ENCODE data around the gene RAPGEF3. TPM values are rescaled to one million over a fixed set of nuclear protein-coding genes. Genes with fewer than 3 reads are reported as not detected.

The RAPGEF3 gene
- total and polyA plus RNA-seq, 9 of the 15 experiments (the other 6 are each of a cell fraction or from before 2014, with no cell fraction given), result 0.03 to 0.78 (median 0.37) TPM; not detected in 1

- peak; percentile 86 to 96 (median 91) for TF ChIP-seq CTCF (IDR thresholded peaks at IDR 0.05 in 2 of 3, conservative IDR thresholded peaks at IDR 0.05 in 1 of 3; ENCODE audit: insufficient read depth in 2 of 3, low read depth in 1 of 3, low read length in 3 of 3)
- TF ChIP-seq MAX (CRISPR knock-in tag; IDR thresholded peaks at IDR 0.05), result peak; percentile 36; the same call in 1 of the 2 replicates
- TF ChIP-seq ZNF347 (CRISPR knock-in tag; IDR thresholded peaks at IDR 0.05; ENCODE audit: low read depth), result no peak
- TF ChIP-seq MAZ (CRISPR knock-in tag; conservative IDR thresholded peaks at IDR 0.05 in 1 of 2, IDR thresholded peaks at IDR 0.05 in 1 of 2), result peak in 1 of 2 experiments; percentile 30; a peak in 1 of 4 replicates
- TF ChIP-seq CREM (IDR thresholded peaks at IDR 0.05; ENCODE audit: low read depth), result 0 out of 2 replicates have a peak, but pooled peaks have one; percentile 23
- no peak for TF ChIP-seq ZNF449 (CRISPR knock-in tag; IDR thresholded peaks at IDR 0.05)
- TF ChIP-seq REST (IDR thresholded peaks at IDR 0.05; ENCODE audit: borderline replicate concordance), result peak; percentile 58; the same call in 1 of the 2 replicates
- TF ChIP-seq REST (CRISPR knock-in tag; IDR thresholded peaks at IDR 0.05; ENCODE audit: low read depth), result no peak
- TF ChIP-seq ZNF436 (CRISPR knock-in tag; IDR thresholded peaks at IDR 0.05), result no peak
- peak; percentile 61 to 78 for TF ChIP-seq RAD21 (CRISPR knock-in tag; conservative IDR thresholded peaks at IDR 0.05 in 1 of 2, IDR thresholded peaks at IDR 0.05 in 1 of 2)
- peak; percentile 38; the same call in 1 of the 2 replicates for TF ChIP-seq JUND (IDR thresholded peaks at IDR 0.05; ENCODE audit: borderline replicate concordance, low read depth, low read length)
- TF ChIP-seq JUND (tag; IDR thresholded peaks at IDR 0.05; ENCODE audit: borderline replicate concordance, low read depth, low read length), result no peak
- no peak for TF ChIP-seq MAFK (IDR thresholded peaks at IDR 0.05; ENCODE audit: low read length)
- TF ChIP-seq MEIS2 (IDR thresholded peaks at IDR 0.05; ENCODE audit: partially characterized antibody), result no peak
- no peak for TF ChIP-seq FOSL1 (tag; conservative IDR thresholded peaks at IDR 0.05)
Observed at GRCh38 chr12:47717443-47718193, 41.1 kb downstream of the RAPGEF3 start (continued).
